Measurements from ENCODE around the gene NRAP. TPM values are rescaled to one million over a fixed set of nuclear protein-coding genes. Genes with fewer than 3 reads are reported as not detected.

NRAP gene
- total and polyA plus RNA-seq, 10 of the 15 experiments (the other 5 are each of a cell fraction or from before 2014, with no cell fraction given) = not detected

DNA sequence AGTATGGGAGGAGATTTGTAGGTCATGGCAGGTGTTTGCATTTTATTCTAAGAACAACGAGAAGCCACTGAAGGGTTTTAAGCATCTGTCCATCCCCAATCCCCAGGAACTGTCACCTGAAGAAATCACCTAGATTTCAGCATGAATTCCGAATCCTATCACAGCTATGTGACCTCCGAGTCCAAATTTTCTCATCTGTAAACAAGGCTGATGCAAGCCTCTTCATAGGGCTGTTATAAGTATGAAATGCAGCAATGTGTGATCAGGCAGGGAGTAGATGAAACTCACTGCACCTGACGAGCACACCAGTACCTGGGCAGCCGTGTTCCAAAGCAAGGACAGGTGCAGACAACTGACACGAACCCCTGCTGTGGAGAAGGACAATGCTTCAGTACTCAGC is 97.0 kb downstream of the NRAP start:
- no TSS peak for BruUV-seq (replicated peaks)
- Histone ChIP-seq H3K4me1 (ENCODE audit: control insufficient read depth, insufficient read depth, low read length) (no peaks in the 10 kb centered on the region), H3K9ac (ENCODE audit: control insufficient read depth, insufficient read depth, low read length) (no peak overlapping the region), H3K9me3 (replicated peaks; ENCODE audit: control insufficient read depth, insufficient read depth, low read length) (no peaks in the 10 kb centered on the region), H2AFZ (ENCODE audit: control insufficient read depth, low read depth, low read length) (no peak overlapping the region), H4K20me1 (ENCODE audit: control insufficient read depth, insufficient read depth) (no peaks in the 10 kb centered on the region), H3K27ac (ENCODE audit: control insufficient read depth, insufficient read depth) (no peak overlapping the region), H3K27me3 (replicated peaks in 1 of 2; ENCODE audit: control insufficient read depth in 2 of 2, insufficient read depth in 2 of 2, low read length in 1 of 2) (peaks cover 0 to 3% of the 10 kb centered on the region in 2 experiments; a peak in 2 of 4 replicates), H3K4me2 (ENCODE audit: control insufficient read depth, insufficient read depth) (no peak overlapping the region), H3K79me2 (ENCODE audit: control insufficient read depth, insufficient read depth, low read length) (no peaks in the 10 kb centered on the region), H3K36me3 (ENCODE audit: control insufficient read depth in 2 of 2, insufficient read depth in 2 of 2, low read length in 1 of 2) (no peaks in the 10 kb centered on the region), H3K4me3 (no peak overlapping the region)
- RAD21 ChIA-PET (ENCODE audit: unreplicated experiment) = no interaction called here
- SMC1A ChIA-PET (ENCODE audit: uncharacterized antibody, unreplicated experiment) = no interaction called here
- DNase-seq (ENCODE audit: low read depth, low spot score) (no peak), ATAC-seq (no peak), FAIRE-seq (no peak)
- POLR2A ChIA-PET = no interaction called here
- CTCF ChIA-PET = no interaction called here
- WGBS (ENCODE audit: insufficient coverage, insufficient replicate concordance, low lambda C conversion rate, missing lambda C conversion rate) = 21% methylated on average over 6 of the region's 6 CpGs
- in situ Hi-C loops (cut with MboI) (no loop called here), intact Hi-C loops (cut with micrococcal nuclease; ENCODE audit: unreplicated experiment) (loop anchor here (10.0 kb wide), 1 partner anchor 842 kb away; no protein-coding TSS in a partner anchor)
- TF ChIP-seq SREBF1 (IDR thresholded peaks at IDR 0.05; ENCODE audit: low read length) = no peak
- TF ChIP-seq SMAD1 (IDR thresholded peaks at IDR 0.05; ENCODE audit: low read depth, partially characterized antibody) = no peak
- no peak for TF ChIP-seq PBX3 (IDR thresholded peaks at IDR 0.05; ENCODE audit: insufficient replicate concordance, low read depth, low read length)
- no peak for TF ChIP-seq RAD51 (IDR thresholded peaks at IDR 0.05)
- TF ChIP-seq IKZF2 (IDR thresholded peaks at IDR 0.05) = no peak
- TF ChIP-seq, protein P1, sequence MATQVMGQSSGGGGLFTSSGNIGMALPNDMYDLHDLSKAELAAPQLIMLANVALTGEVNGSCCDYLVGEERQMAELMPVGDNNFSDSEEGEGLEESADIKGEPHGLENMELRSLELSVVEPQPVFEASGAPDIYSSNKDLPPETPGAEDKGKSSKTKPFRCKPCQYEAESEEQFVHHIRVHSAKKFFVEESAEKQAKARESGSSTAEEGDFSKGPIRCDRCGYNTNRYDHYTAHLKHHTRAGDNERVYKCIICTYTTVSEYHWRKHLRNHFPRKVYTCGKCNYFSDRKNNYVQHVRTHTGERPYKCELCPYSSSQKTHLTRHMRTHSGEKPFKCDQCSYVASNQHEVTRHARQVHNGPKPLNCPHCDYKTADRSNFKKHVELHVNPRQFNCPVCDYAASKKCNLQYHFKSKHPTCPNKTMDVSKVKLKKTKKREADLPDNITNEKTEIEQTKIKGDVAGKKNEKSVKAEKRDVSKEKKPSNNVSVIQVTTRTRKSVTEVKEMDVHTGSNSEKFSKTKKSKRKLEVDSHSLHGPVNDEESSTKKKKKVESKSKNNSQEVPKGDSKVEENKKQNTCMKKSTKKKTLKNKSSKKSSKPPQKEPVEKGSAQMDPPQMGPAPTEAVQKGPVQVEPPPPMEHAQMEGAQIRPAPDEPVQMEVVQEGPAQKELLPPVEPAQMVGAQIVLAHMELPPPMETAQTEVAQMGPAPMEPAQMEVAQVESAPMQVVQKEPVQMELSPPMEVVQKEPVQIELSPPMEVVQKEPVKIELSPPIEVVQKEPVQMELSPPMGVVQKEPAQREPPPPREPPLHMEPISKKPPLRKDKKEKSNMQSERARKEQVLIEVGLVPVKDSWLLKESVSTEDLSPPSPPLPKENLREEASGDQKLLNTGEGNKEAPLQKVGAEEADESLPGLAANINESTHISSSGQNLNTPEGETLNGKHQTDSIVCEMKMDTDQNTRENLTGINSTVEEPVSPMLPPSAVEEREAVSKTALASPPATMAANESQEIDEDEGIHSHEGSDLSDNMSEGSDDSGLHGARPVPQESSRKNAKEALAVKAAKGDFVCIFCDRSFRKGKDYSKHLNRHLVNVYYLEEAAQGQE (IDR thresholded peaks at IDR 0.05; ENCODE audit: low read depth, low read length) = no peak
- no peak for TF ChIP-seq CUX1 (IDR thresholded peaks at IDR 0.05; ENCODE audit: insufficient replicate concordance, low read depth, low read length)
- TF ChIP-seq SUPT20H (IDR thresholded peaks at IDR 0.05; ENCODE audit: borderline replicate concordance, control insufficient read depth, low read depth, low read length) = no peak
- no peak for TF ChIP-seq IRF5 (IDR thresholded peaks at IDR 0.05; ENCODE audit: borderline replicate concordance)
- no peak for TF ChIP-seq EP300 (IDR thresholded peaks at IDR 0.05; ENCODE audit: borderline replicate concordance in 1 of 2, control insufficient read depth in 1 of 2, low read depth in 2 of 2, low read length in 2 of 2)
- TF ChIP-seq, protein P2, sequence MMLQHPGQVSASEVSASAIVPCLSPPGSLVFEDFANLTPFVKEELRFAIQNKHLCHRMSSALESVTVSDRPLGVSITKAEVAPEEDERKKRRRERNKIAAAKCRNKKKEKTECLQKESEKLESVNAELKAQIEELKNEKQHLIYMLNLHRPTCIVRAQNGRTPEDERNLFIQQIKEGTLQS (IDR thresholded peaks at IDR 0.05; ENCODE audit: borderline replicate concordance, extremely low read depth, low read depth, low read length) = no peak
- no peak for TF ChIP-seq WRNIP1 (IDR thresholded peaks at IDR 0.05; ENCODE audit: borderline replicate concordance, low read depth, low read length)

All from GM12878 (cell line).